Muscle layer of colon (tissue), 2 donors: ENCODE measurements around the gene TRMO.

Source experiments
- H3K27ac ChIP-seq: one replicate; pipeline ENCODE4 v1.7.0; 2013; ENCODE audit warnings: low read depth, mild to moderate bottlenecking, low read length, moderate library complexity
- H3K27me3 ChIP-seq, 2 donors: one replicate each; pipeline ENCODE4 v1.7.0; 2013; ENCODE audit warnings: low read length in 2 of 2, mild to moderate bottlenecking in 2 of 2; ENCODE audit not compliant: insufficient read depth in 2 of 2, control insufficient read depth in 1 of 2
- H3K36me3 ChIP-seq: one replicate; pipeline ENCODE4 v1.7.0; 2013; ENCODE audit warnings: mild to moderate bottlenecking, low read length; ENCODE audit not compliant: insufficient read depth
- H3K4me1 ChIP-seq: one replicate; pipeline ENCODE4 v1.7.0; 2013; ENCODE audit warnings: mild to moderate bottlenecking, low read length; ENCODE audit not compliant: insufficient read depth
- H3K4me3 ChIP-seq, 2 donors: one replicate each; pipeline ENCODE4 v1.7.0; 2013; ENCODE audit warnings: low read length in 2 of 2, low read depth in 1 of 2, mild to moderate bottlenecking in 1 of 2, moderate library complexity in 1 of 2
- H3K9ac ChIP-seq: one replicate; pipeline ENCODE4 v1.7.0; 2013; ENCODE audit warnings: low read length
- H3K9me3 ChIP-seq: one replicate; pipeline ENCODE4 v1.7.0; 2013; ENCODE audit warnings: mild to moderate bottlenecking, low read length
- donor health status: abdominal sarcoma.
- donor health status: Adenocarcinoma of cecum.

The TRMO gene

GRCh38 chr9:97900103-97900737 lies 22.1 kb downstream of the TRMO start:
- H3K27me3 ChIP-seq = no peaks in the 10 kb centered on the region
- no peaks in the 10 kb centered on the region for H3K4me1 ChIP-seq
- no peak overlapping the region for H3K4me3 ChIP-seq
- no peaks in the 10 kb centered on the region for H3K9me3 ChIP-seq
- H3K27ac ChIP-seq = no peak overlapping the region
- peaks cover 8% of the 10 kb centered on the region for H3K36me3 ChIP-seq
- H3K9ac ChIP-seq = no peak overlapping the region

- peaks cover 4% of the 10 kb centered on the region for H3K36me3 ChIP-seq
- H3K9me3 ChIP-seq = no peaks in the 10 kb centered on the region
- no peak overlapping the region for H3K4me3 ChIP-seq
- H3K27ac ChIP-seq = no peak overlapping the region
- no peaks in the 10 kb centered on the region for H3K4me1 ChIP-seq
- H3K9ac ChIP-seq = no peak overlapping the region
- H3K27me3 ChIP-seq = no peaks in the 10 kb centered on the region
Observed at GRCh38 chr9:97895695-97896332, 26.5 kb downstream of the TRMO start.

DNA sequence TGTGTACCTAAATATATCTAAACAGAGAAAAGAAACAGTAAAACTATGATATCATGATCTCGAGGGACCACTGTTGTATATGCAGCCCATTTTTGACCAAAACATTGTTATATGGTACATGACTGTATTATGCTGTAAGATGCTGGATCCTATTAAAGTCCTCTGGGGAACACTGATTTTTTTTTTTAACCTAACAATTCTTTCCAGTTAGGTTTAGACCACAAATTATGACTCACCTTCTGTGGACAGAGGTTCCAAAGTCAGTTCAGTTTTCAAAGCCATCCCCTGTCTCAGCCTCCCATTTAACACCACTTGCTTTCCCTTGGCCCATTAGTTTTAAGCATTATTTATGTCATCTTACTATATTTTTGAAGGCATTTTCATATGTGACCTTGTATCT lies 27.1 kb downstream of the TRMO start:
- H3K4me1 ChIP-seq = no peaks in the 10 kb centered on the region
- H3K9me3 ChIP-seq = no peaks in the 10 kb centered on the region
- no peaks in the 10 kb centered on the region for H3K27me3 ChIP-seq
- H3K36me3 ChIP-seq = peaks cover 4% of the 10 kb centered on the region
- no peak overlapping the region for H3K4me3 ChIP-seq
- no peak overlapping the region for H3K27ac ChIP-seq
- no peak overlapping the region for H3K9ac ChIP-seq

GRCh38 chr9:97892421-97892820 lies 29.9 kb downstream of the TRMO start:
- Histone ChIP-seq H3K9me3 (no peaks in the 10 kb centered on the region), H3K4me1 (no peaks in the 10 kb centered on the region), H3K9ac (no peak overlapping the region), H3K27ac (no peak overlapping the region), H3K36me3 (no peaks in the 10 kb centered on the region), H3K27me3 (no peaks in the 10 kb centered on the region), H3K4me3 (no peak overlapping the region)

GRCh38 chr9:97891736-97892135 lies 30.6 kb downstream of the TRMO start:
- Histone ChIP-seq H3K27me3 (no peaks in the 10 kb centered on the region), H3K4me3 (no peak overlapping the region), H3K27ac (no peak overlapping the region), H3K9me3 (no peaks in the 10 kb centered on the region), H3K9ac (no peak overlapping the region), H3K36me3 (no peaks in the 10 kb centered on the region), H3K4me1 (no peaks in the 10 kb centered on the region)

DNA sequence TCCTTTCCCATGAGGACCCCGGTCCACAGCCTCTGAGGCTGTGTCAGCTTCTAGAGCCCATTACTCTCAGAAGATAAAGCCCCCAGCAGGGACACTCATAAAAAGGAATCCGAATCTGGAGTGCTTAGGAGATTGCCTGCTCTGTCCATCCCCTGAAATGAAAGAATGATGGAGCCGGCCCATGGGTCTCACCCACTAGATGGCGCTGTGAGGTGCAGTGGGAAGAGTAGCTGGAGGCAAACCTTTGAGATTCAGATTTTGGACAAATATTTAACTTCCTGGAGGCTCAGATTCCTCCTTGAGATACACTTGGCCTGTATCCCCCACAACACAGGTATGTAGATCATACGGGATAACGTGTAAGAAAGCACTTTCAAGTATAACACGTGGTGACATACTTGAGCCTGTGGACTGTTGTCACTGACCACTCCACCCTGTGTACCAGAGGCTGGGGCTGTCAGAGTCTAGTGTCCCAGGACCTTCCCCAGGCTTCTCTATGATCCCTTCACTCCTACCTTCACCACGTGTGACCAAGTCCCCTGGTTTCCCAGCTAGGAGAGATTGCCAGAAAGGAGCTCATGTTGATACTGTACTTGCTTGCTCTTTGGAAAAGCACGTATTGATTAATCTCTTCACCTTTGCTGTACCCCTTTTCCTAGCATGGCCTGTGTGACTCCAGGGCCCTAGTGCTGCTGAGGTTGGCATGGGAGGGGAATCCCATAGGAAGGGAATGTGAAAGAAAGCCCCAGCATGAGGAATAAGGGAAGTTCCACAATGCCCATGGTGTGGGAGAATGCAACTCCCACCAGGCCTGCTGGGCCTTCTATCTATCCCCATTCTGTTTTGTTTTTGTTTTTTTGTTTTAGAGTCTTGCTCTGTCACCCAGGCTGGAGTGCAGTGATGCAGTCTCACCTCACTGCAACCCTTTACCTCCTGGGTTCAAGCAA lies 32.1 kb downstream of the TRMO start:
- no peaks in the 10 kb centered on the region for H3K36me3 ChIP-seq
- no peaks in the 10 kb centered on the region for H3K27me3 ChIP-seq
- no peaks in the 10 kb centered on the region for H3K4me1 ChIP-seq
- H3K27ac ChIP-seq = no peak overlapping the region
- no peaks in the 10 kb centered on the region for H3K9me3 ChIP-seq
- no peak overlapping the region for H3K4me3 ChIP-seq
- no peak overlapping the region for H3K9ac ChIP-seq

- H3K27me3 ChIP-seq = no peaks in the 10 kb centered on the region
- no peak overlapping the region for H3K4me3 ChIP-seq
- no peak overlapping the region for H3K27ac ChIP-seq
- H3K4me1 ChIP-seq = peaks cover 4% of the 10 kb centered on the region
- no peaks in the 10 kb centered on the region for H3K36me3 ChIP-seq
- no peak overlapping the region for H3K9ac ChIP-seq
- H3K9me3 ChIP-seq = no peaks in the 10 kb centered on the region
Observed at GRCh38 chr9:97880336-97880735, 42.0 kb downstream of the TRMO start.

DNA sequence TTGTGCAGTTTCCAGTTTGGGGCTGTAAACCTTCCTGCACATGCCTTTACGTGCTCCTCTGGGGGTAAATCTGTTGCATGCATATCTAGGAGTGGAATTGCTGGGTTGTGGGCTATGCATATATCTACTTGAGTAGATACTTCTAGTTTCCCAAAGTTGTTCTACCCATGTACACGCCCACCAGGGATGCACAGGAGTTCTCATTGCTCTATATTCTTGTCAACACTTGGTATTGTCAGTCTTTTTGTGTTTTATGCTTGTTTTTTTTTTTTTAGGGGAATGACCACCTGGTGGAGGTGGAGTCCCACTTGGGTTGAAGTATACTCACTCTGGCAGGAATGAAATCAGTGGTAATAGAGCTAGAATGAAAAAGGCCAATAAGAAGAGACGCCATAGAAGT lies 46.2 kb downstream of the TRMO start:
- Histone ChIP-seq H3K4me1 (peaks cover 4% of the 10 kb centered on the region), H3K9me3 (no peaks in the 10 kb centered on the region), H3K27me3 (no peaks in the 10 kb centered on the region), H3K9ac (no peak overlapping the region), H3K4me3 (no peak overlapping the region), H3K27ac (no peak overlapping the region), H3K36me3 (no peaks in the 10 kb centered on the region)

- no peaks in the 10 kb centered on the region for H3K36me3 ChIP-seq
- H3K27me3 ChIP-seq = no peaks in the 10 kb centered on the region
- H3K27ac ChIP-seq = no peak overlapping the region
- peaks cover 4% of the 10 kb centered on the region for H3K4me1 ChIP-seq
- no peak overlapping the region for H3K4me3 ChIP-seq
- no peak overlapping the region for H3K9ac ChIP-seq
- H3K9me3 ChIP-seq = no peaks in the 10 kb centered on the region
Observed at GRCh38 chr9:97875111-97875510, 47.2 kb downstream of the TRMO start.

DNA sequence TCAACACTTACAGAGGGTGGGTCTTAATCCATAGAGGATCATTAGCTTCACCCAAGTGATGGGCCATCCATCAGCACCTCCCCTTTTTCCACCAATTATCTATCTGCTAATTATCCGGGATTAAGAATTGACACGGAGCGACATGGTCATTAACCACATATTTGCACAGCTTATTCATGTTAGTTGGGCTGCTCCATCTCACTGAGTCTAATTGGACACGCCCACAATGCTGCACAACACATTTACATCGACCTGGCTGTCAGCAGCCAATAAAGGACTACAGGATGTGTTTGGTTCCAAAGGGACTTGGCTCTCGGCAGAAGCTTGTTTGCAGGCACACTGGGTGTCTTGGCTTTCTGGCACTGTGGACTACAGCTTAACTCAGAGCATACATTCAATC lies 47.7 kb downstream of the TRMO start:
- Histone ChIP-seq H3K36me3 (no peaks in the 10 kb centered on the region), H3K27me3 (no peaks in the 10 kb centered on the region), H3K27ac (no peak overlapping the region), H3K4me1 (peaks cover 4% of the 10 kb centered on the region), H3K9ac (no peak overlapping the region), H3K9me3 (no peaks in the 10 kb centered on the region), H3K4me3 (no peak overlapping the region)

GRCh38 chr9:97873882-97874281 lies 48.4 kb downstream of the TRMO start:
- Histone ChIP-seq H3K4me3 (no peak overlapping the region), H3K36me3 (no peaks in the 10 kb centered on the region), H3K9me3 (no peaks in the 10 kb centered on the region), H3K4me1 (peaks cover 4% of the 10 kb centered on the region), H3K27ac (no peak overlapping the region), H3K27me3 (no peaks in the 10 kb centered on the region), H3K9ac (no peak overlapping the region)
